Caco-2 (cell line): ENCODE measurements around the gene MAP1A. TPM values are rescaled to one million over a fixed set of nuclear protein-coding genes. Genes with fewer than 3 reads are reported as not detected.

Source experiments
- BruUV-seq: library from RNA; stranded (reverse); fragments of 400-500 nt; replicated peaks from 2 replicates; lab custom pipeline; 2021; lab: Mats Ljungman, UMichigan
- CTCF ChIA-PET: fragments of 300-600 bp; sonication (Branson Sonifier 250); formaldehyde crosslinking; loops from one replicate; lab custom pipeline; 2022; ENCODE audit warnings: antibody characterized with exemption; lab: Charles Lee
- POLR2A ChIA-PET: fragments of 300-600 bp; sonication (Branson Sonifier 250); formaldehyde crosslinking; loops from one replicate; lab custom pipeline; 2022; ENCODE audit warnings: antibody characterized with exemption; lab: Charles Lee
- DNase-seq, 2 experiments: peaks; one replicate each; pipeline versions ENCODE4 v3.0.0 to v3.0.0-alpha.2; 2020 to 2022
- H3K27me3 ChIP-seq: replicated peaks from 2 replicates; pipeline ENCODE4 v1.6.0; 2011; ENCODE audit warnings: low read length; ENCODE audit not compliant: control insufficient read depth, insufficient read depth
- H3K36me3 ChIP-seq: 2 replicates; pipeline ENCODE4 v1.5.1; 2011; ENCODE audit warnings: low read length; ENCODE audit not compliant: control insufficient read depth, insufficient read depth
- H3K4me1 ChIP-seq: fragments of 250-450 bp; sonication (Bioruptor Pico); 2 replicates; pipeline ENCODE4 v1.5.1; 2020; ENCODE audit warnings: mild to moderate bottlenecking
- H3K4me3 ChIP-seq: 2 replicates; pipeline ENCODE4 v1.5.1; 2011; ENCODE audit warnings: low read depth, mild to moderate bottlenecking, control low read depth, low read length
- H3K9me3 ChIP-seq: fragments of 250-450 bp; sonication (Bioruptor Pico); 2 replicates; pipeline ENCODE4 v1.5.1; 2020; ENCODE audit warnings: mild to moderate bottlenecking, moderate library complexity
- H3K27ac Mint-ChIP-seq: one replicate; pipeline ENCODE4 v1.8.0; 2022; ENCODE audit warnings: mixed read lengths; ENCODE audit not compliant: unreplicated experiment
- H3K27me3 Mint-ChIP-seq: one replicate; pipeline ENCODE4 v1.8.0; 2022; ENCODE audit warnings: mixed read lengths; ENCODE audit not compliant: insufficient read depth, unreplicated experiment
- H3K36me3 Mint-ChIP-seq: one replicate; pipeline ENCODE4 v1.8.0; 2022; ENCODE audit warnings: mild to moderate bottlenecking, mixed read lengths; ENCODE audit not compliant: insufficient read depth, unreplicated experiment
- H3K4me1 Mint-ChIP-seq: one replicate; pipeline ENCODE4 v1.8.0; 2022; ENCODE audit warnings: low read depth, mixed read lengths; ENCODE audit not compliant: unreplicated experiment
- H3K4me3 Mint-ChIP-seq: one replicate; pipeline ENCODE4 v1.8.0; 2022; ENCODE audit warnings: mild to moderate bottlenecking, moderate library complexity, mixed read lengths; ENCODE audit not compliant: unreplicated experiment
- H3K9me3 Mint-ChIP-seq: one replicate; pipeline ENCODE4 v1.8.0; 2022; ENCODE audit warnings: mixed read lengths; ENCODE audit not compliant: unreplicated experiment
- intact Hi-C: fragments of 100-400 bp; cut with micrococcal nuclease; formaldehyde crosslinking; loops from one replicate; pipeline ENCODE4 v1.10.0; 2022; ENCODE audit not compliant: unreplicated experiment
- total RNA-seq: library from RNA; stranded (reverse); gene quantifications from 2 replicates; pipeline ENCODE4 v1.2.3, GENCODE V29; 2022
- TF ChIP-seq, protein P1 (sequence below), 2 experiments: fragments of 200-600 bp in 1 of 2; IDR thresholded peaks; 1 replicate in 1 of 2; 2 replicates in 1 of 2; pipeline versions ENCODE4 v1.5.1 to v1.8.0; 2011 to 2022; ENCODE audit warnings: antibody characterized with exemption in 1 of 2, control low read depth in 1 of 2, inconsistent platforms in 1 of 2, low read depth in 1 of 2, low read length in 1 of 2, mild to moderate bottlenecking in 1 of 2, moderate library complexity in 1 of 2; ENCODE audit not compliant: insufficient read depth in 1 of 2, severe bottlenecking in 1 of 2, unreplicated experiment in 1 of 2

MAP1A gene
- total RNA-seq, 1 experiment from 2014 or later = 0.84 TPM

DNA sequence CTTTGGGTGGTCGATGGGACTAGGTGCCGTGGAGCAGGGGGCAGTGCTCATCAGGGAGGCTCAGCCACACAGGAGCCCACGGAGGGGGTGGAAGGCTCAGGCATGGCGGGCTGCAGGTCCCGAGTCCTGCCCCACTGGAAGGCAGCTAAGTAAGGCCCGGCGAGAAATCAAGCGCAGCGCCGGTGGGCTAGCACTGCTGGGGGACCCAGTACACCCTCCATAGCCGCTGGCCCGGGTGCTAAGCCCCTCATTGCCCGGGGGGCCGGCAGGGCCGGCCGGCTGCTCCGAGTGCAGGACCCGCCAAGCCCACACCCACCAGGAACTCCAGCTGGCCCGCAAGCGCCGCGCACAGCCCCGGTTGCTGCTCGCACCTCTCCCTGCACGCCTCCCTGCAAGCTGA lies 43.5 kb upstream of the MAP1A start:
- Mint-ChIP-seq H3K4me1 (no peaks in the 10 kb centered on the region), H3K27me3 (no peaks in the 10 kb centered on the region), H3K27ac (no peak overlapping the region), H3K36me3 (peaks cover 53% of the 10 kb centered on the region), H3K9me3 (no peaks in the 10 kb centered on the region), H3K4me3 (no peak overlapping the region)
- DNase-seq = no peak
- intact Hi-C loops = no loop called here
- Histone ChIP-seq H3K4me1 (no peaks in the 10 kb centered on the region), H3K27me3 (no peaks in the 10 kb centered on the region), H3K36me3 (peaks cover 2% of the 10 kb centered on the region; the same call in 1 of the 2 replicates), H3K4me3 (no peak overlapping the region), H3K9me3 (no peaks in the 10 kb centered on the region)
- BruUV-seq = no TSS peak
- ChIA-PET CTCF (no interaction called here), POLR2A (no interaction called here)
- TF ChIP-seq, protein P1, sequence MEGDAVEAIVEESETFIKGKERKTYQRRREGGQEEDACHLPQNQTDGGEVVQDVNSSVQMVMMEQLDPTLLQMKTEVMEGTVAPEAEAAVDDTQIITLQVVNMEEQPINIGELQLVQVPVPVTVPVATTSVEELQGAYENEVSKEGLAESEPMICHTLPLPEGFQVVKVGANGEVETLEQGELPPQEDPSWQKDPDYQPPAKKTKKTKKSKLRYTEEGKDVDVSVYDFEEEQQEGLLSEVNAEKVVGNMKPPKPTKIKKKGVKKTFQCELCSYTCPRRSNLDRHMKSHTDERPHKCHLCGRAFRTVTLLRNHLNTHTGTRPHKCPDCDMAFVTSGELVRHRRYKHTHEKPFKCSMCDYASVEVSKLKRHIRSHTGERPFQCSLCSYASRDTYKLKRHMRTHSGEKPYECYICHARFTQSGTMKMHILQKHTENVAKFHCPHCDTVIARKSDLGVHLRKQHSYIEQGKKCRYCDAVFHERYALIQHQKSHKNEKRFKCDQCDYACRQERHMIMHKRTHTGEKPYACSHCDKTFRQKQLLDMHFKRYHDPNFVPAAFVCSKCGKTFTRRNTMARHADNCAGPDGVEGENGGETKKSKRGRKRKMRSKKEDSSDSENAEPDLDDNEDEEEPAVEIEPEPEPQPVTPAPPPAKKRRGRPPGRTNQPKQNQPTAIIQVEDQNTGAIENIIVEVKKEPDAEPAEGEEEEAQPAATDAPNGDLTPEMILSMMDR (IDR thresholded peaks at IDR 0.05; ENCODE audit: insufficient read depth in 1 of 2, low read depth in 1 of 2, low read length in 1 of 2, severe bottlenecking in 1 of 2, unreplicated experiment in 1 of 2) = no peak

GRCh38 chr15:43483297-43484128 lies 33.9 kb upstream of the MAP1A start:
- H3K9me3 ChIP-seq = no peaks in the 10 kb centered on the region
- no peak overlapping the region for H3K4me3 ChIP-seq
- no peaks in the 10 kb centered on the region for H3K9me3 Mint-ChIP-seq
- ChIA-PET POLR2A (no interaction called here), CTCF (no interaction called here)
- no peaks in the 10 kb centered on the region for H3K27me3 Mint-ChIP-seq
- intact Hi-C loops = no loop called here
- H3K27ac Mint-ChIP-seq = peak overlapping the region; percentile 39
- H3K4me1 ChIP-seq = no peaks in the 10 kb centered on the region
- DNase-seq = no peak
- no TSS peak for BruUV-seq
- H3K4me3 Mint-ChIP-seq = no peak overlapping the region
- peaks cover 30% of the 10 kb centered on the region for H3K36me3 Mint-ChIP-seq
- H3K4me1 Mint-ChIP-seq = no peaks in the 10 kb centered on the region
- TF ChIP-seq, protein P1 (IDR thresholded peaks at IDR 0.05; ENCODE audit: insufficient read depth in 1 of 2, low read depth in 1 of 2, low read length in 1 of 2, severe bottlenecking in 1 of 2, unreplicated experiment in 1 of 2) = no peak
- peaks cover 2% of the 10 kb centered on the region; the same call in 1 of the 2 replicates for H3K36me3 ChIP-seq
- H3K27me3 ChIP-seq = no peaks in the 10 kb centered on the region

DNA sequence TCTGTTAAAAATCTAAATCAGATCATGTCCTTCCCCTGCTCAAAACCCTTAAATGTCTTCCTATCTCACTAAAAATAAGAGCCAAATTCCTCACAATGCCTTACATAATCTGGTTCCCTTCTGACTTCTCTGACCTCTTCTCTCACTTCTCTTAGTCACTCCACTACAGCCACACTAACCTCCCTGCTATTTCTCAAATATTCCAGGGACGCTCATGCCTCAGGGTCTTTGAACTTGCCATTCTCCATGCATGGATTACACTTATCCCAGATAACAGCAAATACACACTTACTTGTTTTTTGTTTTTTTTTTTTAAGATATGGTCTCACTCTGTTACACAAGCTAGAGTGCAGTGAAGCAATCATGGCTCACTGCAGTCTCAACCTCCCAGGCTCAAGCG lies 33.0 kb upstream of the MAP1A start:
- peaks cover 27% of the 10 kb centered on the region for H3K36me3 Mint-ChIP-seq
- Histone ChIP-seq H3K4me1 (no peaks in the 10 kb centered on the region), H3K27me3 (no peaks in the 10 kb centered on the region), H3K4me3 (no peak overlapping the region), H3K9me3 (no peaks in the 10 kb centered on the region), H3K36me3 (no peaks in the 10 kb centered on the region)
- H3K4me1 Mint-ChIP-seq = no peaks in the 10 kb centered on the region
- POLR2A ChIA-PET = no interaction called here
- no TSS peak for BruUV-seq
- no peak overlapping the region for H3K4me3 Mint-ChIP-seq
- CTCF ChIA-PET = no interaction called here
- H3K27me3 Mint-ChIP-seq = no peaks in the 10 kb centered on the region
- peak overlapping the region; percentile 39 for H3K27ac Mint-ChIP-seq
- DNase-seq = no peak
- no peaks in the 10 kb centered on the region for H3K9me3 Mint-ChIP-seq
- TF ChIP-seq, protein P1 (IDR thresholded peaks at IDR 0.05; ENCODE audit: insufficient read depth in 1 of 2, low read depth in 1 of 2, low read length in 1 of 2, severe bottlenecking in 1 of 2, unreplicated experiment in 1 of 2) = no peak
- intact Hi-C loops = no loop called here
